HG02852 (cell line): ENCODE results near the gene ERC2.
"Not testable (repeated sequence)": the region's sequence is repeated elsewhere in the genome, so short reads cannot be mapped to it uniquely, and the experiment has no call there.

Experiments
- ATAC-seq: cut with Tn5 transposase; IDR thresholded peaks from one replicate; pipeline ENCODE4 v1.9.1; 2021; ENCODE audit warnings: mild to moderate bottlenecking, moderate library complexity; ENCODE audit not compliant: unreplicated experiment

ERC2 gene

DNA sequence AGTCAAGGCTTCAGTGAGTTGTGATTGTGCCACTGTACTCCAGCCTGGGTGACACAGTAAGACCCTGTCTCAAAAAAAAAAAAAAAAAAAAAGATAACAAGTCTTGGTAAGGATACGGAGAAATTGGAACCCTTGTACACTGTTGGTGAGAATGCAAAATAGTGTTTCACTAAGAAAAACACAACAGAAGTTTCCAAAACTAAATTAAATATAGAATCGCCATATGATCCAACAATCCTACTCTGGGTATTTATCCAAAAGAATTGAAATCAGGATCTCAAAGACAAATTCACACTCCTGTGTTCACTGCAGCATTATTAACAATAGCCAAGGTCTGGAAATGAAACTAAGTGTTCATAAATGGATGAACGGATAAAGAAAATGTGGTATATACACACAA is 149.4 kb downstream of the ERC2 start:
- ATAC-seq = no peak

DNA sequence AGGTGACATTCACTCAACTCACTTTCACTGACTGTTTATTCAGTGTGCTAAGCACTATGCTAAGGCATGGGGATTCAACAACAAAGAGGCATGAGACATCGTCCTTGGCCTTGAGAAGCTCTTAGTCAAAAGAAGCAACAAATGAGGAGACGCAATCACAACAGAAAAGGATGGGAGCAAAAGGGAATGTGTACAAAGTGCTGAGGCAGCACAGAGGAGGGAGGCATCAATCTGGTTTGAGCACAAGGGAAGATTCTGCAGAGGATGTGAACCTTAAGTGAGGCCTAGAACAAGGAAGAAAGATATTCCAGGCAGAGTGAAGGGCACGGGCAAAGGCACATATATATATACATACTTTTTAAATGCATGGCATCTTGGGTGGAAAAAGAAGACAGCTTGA is 151.3 kb downstream of the ERC2 start:
- no peak for ATAC-seq

DNA sequence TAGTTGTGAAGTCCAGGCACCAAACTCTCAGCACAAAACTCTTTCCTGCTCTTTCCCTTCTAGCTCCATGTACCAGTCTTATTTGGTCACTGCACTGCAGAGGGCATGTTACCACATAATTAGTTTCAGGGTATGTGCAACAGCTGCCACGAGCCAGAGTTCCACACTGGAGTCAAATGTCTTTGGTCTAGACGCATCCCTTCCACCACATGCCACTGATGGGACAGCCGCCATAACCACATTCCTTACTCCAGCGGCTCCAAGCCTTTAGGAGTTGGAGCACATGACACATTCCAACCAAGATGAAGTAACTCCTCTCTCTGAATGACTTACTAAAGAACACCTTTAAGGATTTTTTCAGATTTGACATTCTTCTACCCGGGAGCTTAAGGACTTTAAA is 153.4 kb downstream of the ERC2 start:
- no peak for ATAC-seq

DNA sequence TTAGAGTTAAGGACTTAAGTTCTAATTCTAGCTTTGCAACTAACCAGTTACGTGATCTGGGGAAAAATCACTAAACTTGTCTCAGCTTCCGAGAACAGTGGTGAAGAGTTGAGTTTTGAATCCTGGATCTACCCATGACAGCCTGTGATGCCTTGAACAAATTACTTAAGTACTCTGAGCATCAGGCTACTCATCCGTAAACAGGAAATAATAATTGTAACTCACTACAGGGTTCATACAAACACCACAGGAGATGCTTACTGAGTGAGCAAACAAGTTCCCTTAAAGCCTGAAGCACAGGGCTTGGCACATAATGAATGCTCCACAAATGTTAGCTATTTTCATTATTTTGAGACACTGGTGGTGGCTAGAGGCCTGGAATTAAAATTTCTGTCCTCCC is 158.8 kb downstream of the ERC2 start:
- no peak for ATAC-seq

DNA sequence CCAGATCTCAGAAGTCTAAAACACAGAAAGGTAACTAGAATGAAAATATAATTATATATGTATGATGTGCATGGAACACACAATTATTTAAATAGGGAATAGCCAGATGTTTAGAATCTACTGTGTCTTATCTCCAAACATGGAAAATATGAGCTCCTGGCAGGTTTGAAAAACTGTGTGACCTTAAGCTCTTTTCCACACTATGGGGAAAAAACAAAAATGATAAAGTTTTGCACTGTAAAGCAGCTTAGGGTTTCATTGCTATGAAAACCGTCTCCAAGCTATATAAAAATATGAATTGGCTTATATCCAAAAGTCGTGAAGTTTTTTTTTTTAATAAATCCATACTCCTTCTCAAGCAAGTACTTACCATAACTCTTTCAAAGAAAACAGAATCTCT is 159.8 kb downstream of the ERC2 start:
- ATAC-seq = no peak

DNA sequence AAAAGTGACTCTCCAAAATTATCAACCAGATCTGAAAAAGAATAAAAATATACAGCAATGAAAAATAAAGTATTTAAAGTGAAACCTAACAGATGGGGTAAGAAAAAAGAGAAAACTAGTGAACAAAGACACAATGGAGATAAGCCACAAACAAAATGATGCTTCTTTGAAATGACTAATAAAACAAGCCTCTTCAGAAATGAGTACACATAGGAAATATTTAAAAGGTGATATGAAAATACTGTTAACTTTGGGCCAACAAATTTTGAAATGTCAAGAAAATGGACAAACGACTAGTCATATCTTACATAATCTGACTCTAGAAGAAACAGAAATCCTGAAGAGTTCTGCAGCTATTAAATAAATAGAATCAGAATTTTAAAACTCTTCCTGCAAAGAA is 164.2 kb downstream of the ERC2 start:
- ATAC-seq = no peak

DNA sequence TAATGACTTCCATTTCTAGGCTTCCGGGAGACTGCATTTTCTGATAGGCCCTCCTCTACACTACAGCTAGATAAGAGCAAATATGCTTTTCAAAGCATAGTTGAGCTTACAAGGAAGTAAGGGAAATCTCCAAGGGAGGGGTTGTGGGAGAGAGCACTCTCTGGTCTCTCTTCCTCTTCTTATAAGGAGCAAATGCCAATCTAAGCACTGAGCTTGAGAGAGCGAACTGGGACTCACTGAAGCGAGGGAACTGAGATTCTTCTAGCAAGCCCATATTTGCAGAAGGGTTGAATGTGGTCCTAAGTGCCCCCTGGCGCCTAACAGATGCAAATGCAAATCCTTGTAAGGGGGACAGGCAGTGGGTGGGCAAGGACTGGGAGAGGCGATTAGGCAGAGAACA is 164.8 kb downstream of the ERC2 start:
- ATAC-seq = peak; percentile 77

DNA sequence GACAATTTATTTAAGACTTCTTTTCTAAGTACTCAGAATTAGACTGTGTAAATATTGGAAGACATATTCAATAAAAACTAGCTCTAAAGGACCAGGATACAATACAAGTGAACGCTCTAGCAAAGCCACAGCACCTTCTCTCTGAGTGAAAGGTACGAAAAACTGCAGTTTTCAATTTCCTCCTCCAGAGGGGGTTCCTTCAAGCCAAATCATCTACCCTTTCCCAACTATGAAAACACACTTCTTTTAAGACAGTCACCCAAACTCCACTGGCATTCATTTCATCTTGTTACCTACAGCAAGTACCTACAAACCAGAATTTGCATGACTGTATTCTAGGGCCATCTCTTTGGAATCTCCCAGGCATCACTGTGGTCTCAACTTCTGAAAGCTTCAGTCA is 165.8 kb downstream of the ERC2 start:
- no peak for ATAC-seq

DNA sequence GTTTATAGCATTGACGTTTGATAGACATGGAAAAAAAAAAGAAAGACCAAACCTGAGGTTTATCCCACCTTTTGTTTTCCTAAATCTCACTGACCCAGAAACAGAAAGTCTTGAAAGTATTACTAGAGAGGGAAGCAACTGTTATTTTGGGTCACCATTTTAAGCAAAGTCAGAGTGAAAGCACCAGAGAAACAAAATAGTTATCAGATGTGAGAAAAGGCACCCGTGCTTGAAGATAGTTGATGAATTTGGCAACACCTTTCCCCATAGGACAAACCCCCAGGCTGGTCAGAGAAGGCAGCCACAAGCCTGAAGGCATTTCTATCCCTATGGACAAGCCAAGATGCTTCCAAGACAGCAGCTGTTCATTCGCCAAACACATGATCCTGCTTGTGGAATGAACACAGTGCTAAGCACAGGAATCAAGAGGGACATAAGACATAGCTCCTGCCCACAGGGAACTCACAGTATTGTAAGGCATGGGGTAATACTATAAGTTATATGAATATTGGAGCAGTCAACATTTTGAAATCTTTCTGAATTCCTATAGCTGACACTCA is 170.9 kb downstream of the ERC2 start:
- no peak for ATAC-seq

DNA sequence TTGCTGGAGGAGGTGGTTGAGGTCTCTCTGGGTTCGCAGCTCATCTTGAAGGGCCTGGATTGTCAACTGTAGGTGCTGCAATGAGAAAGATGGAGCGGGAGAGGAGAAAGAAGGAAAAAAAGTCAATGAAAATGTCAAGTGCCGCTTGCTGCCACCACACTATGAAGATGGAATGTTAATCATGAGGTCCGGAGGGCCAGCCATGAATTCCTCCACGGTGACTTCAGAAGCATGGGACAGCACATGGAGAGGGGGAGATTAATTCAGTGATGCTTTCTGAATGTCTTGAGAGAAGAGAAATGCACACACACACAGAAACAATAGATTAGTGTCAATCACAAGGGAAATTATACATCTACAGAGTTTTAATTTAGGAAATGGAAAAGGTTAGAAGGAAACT is 171.9 kb downstream of the ERC2 start:
- no peak for ATAC-seq

DNA sequence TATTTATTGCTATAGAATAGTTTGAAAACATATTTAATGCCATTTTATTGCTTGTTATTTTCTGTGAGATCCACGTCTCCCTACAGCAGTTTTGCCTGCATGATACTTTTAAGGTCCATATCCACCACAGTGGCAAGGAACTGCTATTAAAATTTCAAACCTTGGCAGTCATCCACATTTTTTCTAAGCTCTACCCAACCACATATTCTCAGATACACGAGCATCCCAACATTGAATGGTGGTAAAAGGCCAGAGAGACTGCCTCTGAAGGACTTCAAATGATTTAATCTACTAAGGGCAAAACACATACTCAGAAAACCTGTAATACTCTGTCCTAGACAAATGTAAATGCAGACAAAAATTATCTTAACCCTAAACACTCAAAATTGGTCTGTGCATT is 173.1 kb downstream of the ERC2 start:
- ATAC-seq = no peak

DNA sequence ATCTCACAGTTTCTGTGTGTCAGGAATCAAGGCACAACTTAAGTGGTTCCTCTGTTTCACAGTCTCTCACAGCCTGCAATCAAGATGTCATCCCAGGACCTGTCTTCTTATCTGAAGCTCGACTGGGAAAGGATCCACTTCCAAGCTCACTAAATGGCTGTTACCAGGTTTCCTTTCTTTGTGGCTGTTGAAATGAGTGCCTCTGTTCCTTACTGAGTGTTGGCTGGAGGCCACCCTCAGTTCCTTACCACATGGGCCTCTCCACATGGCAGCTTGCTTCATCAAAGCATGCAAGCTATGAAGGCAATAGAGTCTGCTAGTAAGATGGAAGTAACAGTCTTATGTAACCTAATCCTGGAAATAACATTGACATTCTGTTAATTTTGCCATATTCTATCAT is 174.0 kb downstream of the ERC2 start:
- no peak for ATAC-seq

DNA sequence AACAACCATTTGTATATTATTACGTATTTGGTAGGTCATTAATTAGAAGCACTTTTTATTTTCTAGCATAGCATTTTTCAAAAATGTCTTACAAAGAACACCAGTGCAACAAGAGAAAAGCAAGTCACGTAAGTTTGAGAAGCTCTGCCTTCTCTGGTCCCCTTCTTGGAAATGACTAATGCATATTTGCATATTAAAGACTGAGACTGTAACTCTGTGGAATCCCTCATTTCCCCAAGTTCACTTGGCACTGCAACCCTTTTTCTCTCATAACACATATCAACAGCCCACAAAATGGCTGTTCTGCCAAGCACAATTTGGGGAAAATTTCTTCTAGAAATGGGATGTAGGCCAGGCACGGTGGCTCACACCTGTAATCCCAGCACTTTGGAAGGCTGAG is 176.3 kb downstream of the ERC2 start:
- no peak for ATAC-seq

DNA sequence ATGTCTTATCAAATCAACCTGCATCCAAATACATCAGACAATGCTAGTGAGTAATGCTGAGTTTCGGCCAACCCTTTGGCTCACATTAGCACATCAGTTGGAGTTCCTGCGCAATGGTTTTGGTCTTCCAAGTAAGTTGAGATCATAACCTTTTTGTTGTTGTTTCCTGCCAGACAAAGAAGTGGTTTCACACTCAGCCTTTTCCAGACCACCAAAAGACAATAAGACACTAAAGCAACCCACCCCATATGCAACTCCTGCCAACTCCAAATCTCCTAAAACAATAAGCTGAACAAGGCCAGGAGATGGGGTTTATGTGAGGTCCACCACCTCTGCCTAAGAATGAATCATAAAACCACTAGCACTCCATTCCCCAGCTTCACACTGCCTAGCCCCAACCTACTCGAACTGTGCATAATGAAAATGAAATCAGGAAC is 177.0 kb downstream of the ERC2 start:
- no peak for ATAC-seq

DNA sequence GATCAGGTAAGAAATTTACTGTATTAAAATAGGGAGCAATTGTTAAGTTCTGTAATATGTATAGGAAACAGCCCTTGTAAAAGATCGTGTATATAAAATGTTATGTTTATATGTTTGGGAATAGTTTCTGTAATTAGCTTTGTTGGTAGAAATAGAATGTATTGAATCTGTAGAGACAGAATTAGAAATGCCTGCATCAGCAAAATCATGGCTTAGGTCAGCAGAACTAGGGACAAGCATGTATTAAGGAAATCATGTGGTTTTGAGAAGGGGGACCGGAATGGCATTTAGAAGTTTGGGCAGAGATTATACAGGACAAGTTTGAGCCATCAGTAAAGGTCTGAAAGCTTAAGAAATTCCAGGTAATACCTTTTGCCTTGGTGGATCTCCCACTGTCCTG is 177.9 kb downstream of the ERC2 start:
- ATAC-seq = no peak

DNA sequence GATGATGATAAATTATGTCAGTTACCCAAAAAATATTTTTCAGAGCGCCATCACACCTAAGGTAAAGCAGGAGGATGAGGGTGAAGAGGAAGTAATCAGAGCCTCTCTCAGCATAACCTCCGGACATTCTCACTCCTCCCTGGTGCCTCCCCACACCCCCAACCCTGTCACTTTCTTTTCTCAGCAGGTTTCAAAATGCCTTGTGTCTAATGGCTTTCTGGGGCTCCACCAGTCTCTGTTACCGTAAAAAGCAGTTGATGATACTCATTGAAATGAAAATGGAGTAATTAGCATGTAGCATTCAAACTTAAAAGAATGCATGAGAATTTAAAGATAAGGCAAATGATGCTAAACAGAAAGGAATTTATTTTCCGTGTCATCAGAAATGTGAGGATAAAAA is 180.0 kb downstream of the ERC2 start:
- ATAC-seq = no peak

DNA sequence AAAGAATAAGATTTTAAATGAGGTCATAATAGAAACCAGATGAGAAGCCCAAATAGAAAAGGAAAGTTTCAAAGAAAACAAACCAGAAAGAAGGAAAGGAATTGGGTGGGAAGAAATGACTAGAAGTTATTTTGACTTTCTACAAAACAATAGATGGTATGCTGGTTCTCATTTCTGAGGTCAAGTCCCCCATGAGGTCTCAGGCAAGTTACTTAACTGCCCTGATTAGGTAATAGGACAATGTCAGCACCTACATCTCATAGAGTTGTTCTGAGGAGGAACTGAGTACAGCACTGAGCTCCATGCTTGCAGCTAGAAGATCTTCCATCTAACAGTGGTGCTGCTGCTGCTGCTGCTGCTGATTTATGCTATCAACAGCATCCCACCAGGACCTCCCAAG is 185.9 kb downstream of the ERC2 start:
- ATAC-seq = no peak

DNA sequence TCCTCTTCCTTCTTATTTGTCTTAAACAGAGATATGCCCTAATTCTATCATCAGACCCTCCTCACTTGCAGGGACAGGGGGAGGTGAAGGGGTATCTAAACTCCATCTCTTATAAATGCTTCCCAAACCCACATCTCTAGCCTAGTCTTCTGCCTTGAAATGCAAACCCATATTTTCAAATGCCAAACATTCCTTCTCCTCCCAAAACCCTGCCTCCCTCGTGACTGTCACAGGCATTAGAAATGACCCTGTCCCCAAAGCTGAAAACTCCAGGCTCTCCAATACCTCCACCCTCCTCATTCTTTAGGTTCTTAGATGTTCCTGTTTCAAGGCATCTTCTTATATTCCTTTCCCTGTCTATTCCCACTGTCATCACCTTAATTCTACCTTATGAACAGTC is 191.0 kb downstream of the ERC2 start:
- no peak for ATAC-seq

DNA sequence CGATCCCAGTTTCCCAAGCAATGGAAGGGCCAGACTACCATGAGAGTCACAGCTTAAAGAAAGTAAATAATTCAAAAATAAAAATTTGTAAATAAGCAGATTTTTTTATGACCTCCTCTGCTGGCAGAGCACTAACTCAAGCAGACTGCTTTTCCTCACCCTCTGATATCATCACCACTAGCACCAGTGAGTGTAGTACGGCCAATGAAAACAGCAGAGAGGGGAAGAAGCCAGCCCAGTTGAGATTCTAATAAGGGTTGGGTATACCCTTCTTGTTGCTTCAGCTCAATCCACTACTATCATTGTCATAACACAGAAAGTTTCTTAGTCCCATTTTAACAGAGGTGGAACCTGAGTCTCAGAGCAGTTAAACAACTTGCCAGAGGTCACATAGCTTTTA is 193.1 kb downstream of the ERC2 start:
- ATAC-seq = no peak

DNA sequence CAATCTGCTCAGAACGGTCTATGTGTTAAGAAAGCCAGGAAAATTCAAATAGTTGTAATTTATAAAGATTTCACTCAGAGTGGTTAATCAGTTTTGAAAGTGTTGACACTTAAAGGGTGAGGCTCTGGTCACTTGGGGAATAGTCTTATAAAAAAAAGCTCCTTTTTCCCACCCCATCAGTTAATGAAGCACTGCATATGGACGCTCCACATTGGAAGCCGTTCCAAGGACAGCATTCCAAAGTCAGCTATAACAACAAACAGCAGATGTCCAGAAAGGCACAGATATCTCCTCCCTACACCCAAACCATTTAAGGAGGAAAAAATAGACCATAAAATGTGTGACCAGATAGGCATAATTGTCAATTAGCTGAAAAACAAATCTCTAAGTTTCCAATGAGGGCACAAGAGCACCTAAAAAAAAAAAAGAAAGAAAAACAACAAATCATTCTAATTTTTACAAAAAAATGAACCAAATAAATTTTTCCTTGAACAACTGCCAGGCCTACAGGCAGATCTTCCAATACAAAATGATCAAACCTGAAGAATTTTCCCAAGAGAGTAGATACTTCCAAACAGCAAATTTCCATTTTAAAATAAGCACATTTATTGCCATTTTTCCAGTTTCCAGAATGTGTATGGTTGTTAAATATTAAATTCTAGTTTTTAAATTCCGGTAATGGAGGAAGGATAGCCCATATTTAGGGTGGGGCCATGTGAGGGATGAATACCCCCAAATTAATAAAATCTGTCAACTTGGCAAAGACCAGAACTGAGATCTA is 198.3 kb downstream of the ERC2 start:
- no peak for ATAC-seq

DNA sequence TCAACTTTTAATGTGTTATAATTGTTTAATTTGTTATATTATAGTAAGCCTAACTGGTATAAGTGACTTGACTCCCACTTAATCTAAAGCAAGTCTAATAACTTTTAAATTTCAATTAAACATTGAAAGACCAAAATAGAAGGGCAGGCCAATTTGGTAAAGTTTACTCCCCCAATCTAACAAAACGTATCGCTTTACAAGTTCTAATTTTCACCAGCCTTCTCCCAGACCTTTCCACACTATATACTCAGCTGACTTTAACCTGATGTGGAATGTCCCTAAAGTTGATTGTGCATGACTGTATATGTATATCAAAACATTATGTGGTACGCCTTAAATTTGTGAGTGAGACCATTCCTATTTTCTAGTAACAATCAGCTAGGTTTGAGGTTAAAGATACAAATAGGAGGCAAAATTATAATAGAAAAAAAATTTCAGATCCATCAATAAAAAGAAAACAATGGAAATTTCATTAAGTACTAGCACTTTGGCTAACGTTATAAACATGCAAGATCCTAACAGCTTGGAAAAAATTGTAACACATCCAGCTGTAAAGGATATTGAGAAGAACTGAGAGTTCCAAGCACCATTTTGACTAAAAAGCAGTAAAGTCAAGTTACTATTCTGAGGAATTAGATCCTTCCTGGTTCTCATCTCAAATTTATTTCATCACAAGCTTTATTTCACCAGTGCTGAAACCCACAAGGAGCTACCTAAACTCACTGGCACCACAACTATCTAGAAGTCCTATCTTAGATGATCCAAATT is 199.5 kb downstream of the ERC2 start:
- ATAC-seq = no peak

DNA sequence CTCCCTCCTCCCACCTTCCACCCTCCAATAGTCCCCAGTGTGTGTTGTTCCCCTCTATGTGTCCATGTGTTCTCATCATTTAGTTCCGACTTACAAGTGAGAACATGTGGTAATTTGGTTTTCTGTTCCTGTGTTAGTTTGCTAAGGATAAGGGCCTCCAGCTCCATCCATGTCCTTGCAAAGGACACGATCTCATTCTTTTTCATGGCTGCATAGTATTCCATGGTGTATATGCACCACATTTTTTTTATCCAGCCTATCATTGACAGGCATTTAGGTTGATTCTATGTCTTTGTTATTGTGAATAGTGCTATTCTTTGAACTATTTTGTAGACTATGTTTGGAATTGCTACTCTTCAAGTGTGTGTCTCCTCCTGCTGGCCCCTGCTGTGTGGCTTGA is 206.4 kb downstream of the ERC2 start:
- not testable (repeated sequence) for ATAC-seq
